ENCODE measurements around the gene MAP3K2.

- TF ChIP-seq, protein P1, sequence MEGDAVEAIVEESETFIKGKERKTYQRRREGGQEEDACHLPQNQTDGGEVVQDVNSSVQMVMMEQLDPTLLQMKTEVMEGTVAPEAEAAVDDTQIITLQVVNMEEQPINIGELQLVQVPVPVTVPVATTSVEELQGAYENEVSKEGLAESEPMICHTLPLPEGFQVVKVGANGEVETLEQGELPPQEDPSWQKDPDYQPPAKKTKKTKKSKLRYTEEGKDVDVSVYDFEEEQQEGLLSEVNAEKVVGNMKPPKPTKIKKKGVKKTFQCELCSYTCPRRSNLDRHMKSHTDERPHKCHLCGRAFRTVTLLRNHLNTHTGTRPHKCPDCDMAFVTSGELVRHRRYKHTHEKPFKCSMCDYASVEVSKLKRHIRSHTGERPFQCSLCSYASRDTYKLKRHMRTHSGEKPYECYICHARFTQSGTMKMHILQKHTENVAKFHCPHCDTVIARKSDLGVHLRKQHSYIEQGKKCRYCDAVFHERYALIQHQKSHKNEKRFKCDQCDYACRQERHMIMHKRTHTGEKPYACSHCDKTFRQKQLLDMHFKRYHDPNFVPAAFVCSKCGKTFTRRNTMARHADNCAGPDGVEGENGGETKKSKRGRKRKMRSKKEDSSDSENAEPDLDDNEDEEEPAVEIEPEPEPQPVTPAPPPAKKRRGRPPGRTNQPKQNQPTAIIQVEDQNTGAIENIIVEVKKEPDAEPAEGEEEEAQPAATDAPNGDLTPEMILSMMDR (IDR thresholded peaks at IDR 0.05), result no peak
- no peak for TF ChIP-seq POLR2A (IDR thresholded peaks at IDR 0.05)
These were observed 110.7 kb downstream of the MAP3K2 start for GRCh38 chr2:127277028-127277427.
